ENCODE results near the gene KLHL29.

The KLHL29 gene

DNA sequence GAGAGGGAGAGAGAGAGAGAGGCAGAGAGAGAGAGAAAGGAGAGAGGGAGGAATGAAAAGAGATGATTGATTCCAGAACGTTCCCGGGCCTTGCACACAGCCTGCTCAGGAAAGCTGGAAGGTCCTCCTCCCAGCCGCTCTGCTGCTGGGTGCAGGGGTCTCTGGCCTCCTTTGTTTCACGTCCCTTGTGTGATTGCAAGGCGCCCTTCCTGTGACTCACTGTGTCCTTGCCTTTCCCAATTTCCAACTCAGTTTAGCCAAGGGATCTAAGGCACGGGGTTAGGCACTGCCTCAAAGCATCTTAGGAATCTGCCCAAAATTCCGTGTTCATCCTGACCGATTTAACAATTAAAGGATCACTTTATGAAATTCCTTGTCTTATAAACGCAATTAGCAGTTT is 221.2 kb downstream of the KLHL29 start:
- TF ChIP-seq, protein P1, sequence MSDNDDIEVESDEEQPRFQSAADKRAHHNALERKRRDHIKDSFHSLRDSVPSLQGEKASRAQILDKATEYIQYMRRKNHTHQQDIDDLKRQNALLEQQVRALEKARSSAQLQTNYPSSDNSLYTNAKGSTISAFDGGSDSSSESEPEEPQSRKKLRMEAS (IDR thresholded peaks at IDR 0.05) = no peak
- no peak for TF ChIP-seq CEBPB (IDR thresholded peaks at IDR 0.05)
- no peak for TF ChIP-seq TEAD4 (IDR thresholded peaks at IDR 0.05)
- TF ChIP-seq NFIC (IDR thresholded peaks at IDR 0.05) = no peak
- no peak for TF ChIP-seq TAF1 (IDR thresholded peaks at IDR 0.05; ENCODE audit: low read depth)
- no peak for TF ChIP-seq ZBTB7A (IDR thresholded peaks at IDR 0.05; ENCODE audit: low read depth)
- TF ChIP-seq CREB1 (IDR thresholded peaks at IDR 0.05; ENCODE audit: low read depth) = no peak
- TF ChIP-seq, protein P2, sequence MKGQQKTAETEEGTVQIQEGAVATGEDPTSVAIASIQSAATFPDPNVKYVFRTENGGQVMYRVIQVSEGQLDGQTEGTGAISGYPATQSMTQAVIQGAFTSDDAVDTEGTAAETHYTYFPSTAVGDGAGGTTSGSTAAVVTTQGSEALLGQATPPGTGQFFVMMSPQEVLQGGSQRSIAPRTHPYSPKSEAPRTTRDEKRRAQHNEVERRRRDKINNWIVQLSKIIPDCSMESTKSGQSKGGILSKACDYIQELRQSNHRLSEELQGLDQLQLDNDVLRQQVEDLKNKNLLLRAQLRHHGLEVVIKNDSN (IDR thresholded peaks at IDR 0.05) = no peak
- TF ChIP-seq YY1 (IDR thresholded peaks at IDR 0.05; ENCODE audit: low read depth) = no peak
- no peak for TF ChIP-seq RAD21 (IDR thresholded peaks at IDR 0.05; ENCODE audit: low read depth)
- no peak for TF ChIP-seq EP300 (IDR thresholded peaks at IDR 0.05; ENCODE audit: borderline replicate concordance)
- TF ChIP-seq FOXM1 (IDR thresholded peaks at IDR 0.05; ENCODE audit: borderline replicate concordance, low read depth) = no peak
- no peak for TF ChIP-seq TCF12 (IDR thresholded peaks at IDR 0.05; ENCODE audit: low read depth)
- TF ChIP-seq, protein P3, sequence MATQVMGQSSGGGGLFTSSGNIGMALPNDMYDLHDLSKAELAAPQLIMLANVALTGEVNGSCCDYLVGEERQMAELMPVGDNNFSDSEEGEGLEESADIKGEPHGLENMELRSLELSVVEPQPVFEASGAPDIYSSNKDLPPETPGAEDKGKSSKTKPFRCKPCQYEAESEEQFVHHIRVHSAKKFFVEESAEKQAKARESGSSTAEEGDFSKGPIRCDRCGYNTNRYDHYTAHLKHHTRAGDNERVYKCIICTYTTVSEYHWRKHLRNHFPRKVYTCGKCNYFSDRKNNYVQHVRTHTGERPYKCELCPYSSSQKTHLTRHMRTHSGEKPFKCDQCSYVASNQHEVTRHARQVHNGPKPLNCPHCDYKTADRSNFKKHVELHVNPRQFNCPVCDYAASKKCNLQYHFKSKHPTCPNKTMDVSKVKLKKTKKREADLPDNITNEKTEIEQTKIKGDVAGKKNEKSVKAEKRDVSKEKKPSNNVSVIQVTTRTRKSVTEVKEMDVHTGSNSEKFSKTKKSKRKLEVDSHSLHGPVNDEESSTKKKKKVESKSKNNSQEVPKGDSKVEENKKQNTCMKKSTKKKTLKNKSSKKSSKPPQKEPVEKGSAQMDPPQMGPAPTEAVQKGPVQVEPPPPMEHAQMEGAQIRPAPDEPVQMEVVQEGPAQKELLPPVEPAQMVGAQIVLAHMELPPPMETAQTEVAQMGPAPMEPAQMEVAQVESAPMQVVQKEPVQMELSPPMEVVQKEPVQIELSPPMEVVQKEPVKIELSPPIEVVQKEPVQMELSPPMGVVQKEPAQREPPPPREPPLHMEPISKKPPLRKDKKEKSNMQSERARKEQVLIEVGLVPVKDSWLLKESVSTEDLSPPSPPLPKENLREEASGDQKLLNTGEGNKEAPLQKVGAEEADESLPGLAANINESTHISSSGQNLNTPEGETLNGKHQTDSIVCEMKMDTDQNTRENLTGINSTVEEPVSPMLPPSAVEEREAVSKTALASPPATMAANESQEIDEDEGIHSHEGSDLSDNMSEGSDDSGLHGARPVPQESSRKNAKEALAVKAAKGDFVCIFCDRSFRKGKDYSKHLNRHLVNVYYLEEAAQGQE (IDR thresholded peaks at IDR 0.05; ENCODE audit: low read depth) = no peak
- TF ChIP-seq EGR1 (IDR thresholded peaks at IDR 0.05) = no peak

DNA sequence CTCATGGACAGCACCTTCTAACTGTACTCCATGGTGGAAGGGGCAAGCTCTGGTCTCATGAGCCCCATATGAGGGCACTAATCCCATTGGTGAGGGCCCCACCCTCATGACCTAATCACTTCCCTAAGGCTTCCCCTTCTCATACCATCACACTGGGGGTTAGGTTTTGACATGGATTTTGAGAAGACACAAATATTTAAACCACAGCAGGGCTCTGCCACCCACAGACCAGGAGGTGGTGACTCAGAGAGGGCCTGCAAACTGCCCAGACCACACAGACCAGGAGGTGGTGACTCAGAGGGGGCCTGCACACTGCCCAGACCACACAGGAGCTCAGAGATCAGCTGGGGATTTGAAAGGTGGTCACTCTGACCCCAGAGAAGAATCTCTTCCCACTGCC is 222.0 kb downstream of the KLHL29 start:
- TF ChIP-seq TAF1 (IDR thresholded peaks at IDR 0.05; ENCODE audit: low read depth) = no peak
- TF ChIP-seq CEBPB (IDR thresholded peaks at IDR 0.05) = no peak
- TF ChIP-seq FOXM1 (IDR thresholded peaks at IDR 0.05; ENCODE audit: borderline replicate concordance, low read depth) = no peak

DNA sequence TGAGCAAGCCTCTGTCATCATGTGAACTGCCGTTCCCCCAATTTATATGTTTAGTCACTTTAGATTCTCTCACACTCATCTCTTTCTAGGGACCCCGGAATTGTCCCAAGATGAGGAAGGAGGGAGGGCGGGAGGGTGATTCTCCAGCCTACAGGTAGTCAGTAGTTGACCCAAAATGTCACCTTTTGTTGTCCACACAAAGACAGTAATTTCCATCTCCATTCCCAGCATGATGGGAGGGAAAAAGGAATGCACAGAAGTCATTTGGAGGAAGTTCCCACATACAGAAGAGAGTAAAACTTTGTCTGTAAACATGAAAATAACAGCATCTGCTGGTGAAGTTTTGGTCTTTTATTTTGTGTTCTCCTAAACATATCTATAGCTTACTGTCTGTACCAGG is 222.9 kb downstream of the KLHL29 start:
- no peak for TF ChIP-seq TCF12 (IDR thresholded peaks at IDR 0.05; ENCODE audit: low read depth)
- no peak for TF ChIP-seq RAD21 (IDR thresholded peaks at IDR 0.05; ENCODE audit: low read depth)
- TF ChIP-seq TAF1 (IDR thresholded peaks at IDR 0.05; ENCODE audit: low read depth) = no peak
- TF ChIP-seq EP300 (IDR thresholded peaks at IDR 0.05; ENCODE audit: borderline replicate concordance) = no peak
- TF ChIP-seq CEBPB (IDR thresholded peaks at IDR 0.05) = no peak

DNA sequence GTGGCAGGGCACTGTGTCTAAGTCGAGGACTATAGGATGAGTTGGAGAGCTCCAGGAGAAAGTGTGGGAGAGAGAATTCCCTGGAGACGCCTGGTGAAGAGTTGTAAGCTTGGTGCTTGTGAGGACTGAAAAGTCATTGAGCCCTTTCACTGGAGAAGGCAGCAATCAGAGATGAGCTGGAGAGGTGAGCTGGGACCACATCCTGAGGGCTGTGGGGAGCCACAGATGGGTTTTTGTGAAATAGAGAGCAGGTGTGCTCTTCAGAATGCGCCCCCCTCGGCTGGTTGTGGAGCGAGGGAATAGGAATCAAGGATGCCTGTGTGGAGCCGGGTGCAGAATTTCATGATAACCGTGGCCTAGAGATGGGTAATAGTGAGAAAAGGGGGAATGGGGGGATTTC is 224.3 kb downstream of the KLHL29 start:
- TF ChIP-seq YY1 (IDR thresholded peaks at IDR 0.05; ENCODE audit: low read depth) (no peak), RAD21 (IDR thresholded peaks at IDR 0.05; ENCODE audit: low read depth) (no peak), ZBTB7A (IDR thresholded peaks at IDR 0.05; ENCODE audit: low read depth) (no peak), CEBPB (IDR thresholded peaks at IDR 0.05) (no peak), EGR1 (IDR thresholded peaks at IDR 0.05) (no peak), CREB1 (IDR thresholded peaks at IDR 0.05; ENCODE audit: low read depth) (no peak)
- TF ChIP-seq, protein P2 (IDR thresholded peaks at IDR 0.05) = no peak
- TF ChIP-seq, protein P3 (IDR thresholded peaks at IDR 0.05; ENCODE audit: low read depth) = no peak

DNA sequence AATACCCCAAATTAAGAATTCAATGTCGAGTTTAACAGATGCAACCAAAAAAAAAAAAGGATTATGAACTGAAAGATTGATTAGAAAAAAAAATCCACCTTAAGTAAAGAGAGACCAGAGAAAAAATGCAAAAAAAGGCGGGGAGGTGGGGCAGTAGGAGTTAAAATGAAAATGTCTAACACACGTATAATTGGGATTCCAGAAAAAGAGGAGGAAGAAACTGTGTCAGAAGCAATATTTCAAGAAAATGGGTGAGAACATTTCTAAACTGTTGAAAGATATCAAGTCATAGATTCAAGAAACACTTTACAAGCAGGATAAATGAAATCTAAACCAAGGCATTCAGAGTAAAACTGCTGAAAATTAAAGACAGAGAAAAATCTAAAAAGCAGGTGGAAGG is 226.9 kb downstream of the KLHL29 start:
- TF ChIP-seq FOXM1 (IDR thresholded peaks at IDR 0.05; ENCODE audit: borderline replicate concordance, low read depth) (no peak), CREB1 (IDR thresholded peaks at IDR 0.05; ENCODE audit: low read depth) (no peak), ZBTB7A (IDR thresholded peaks at IDR 0.05; ENCODE audit: low read depth) (no peak), YY1 (IDR thresholded peaks at IDR 0.05; ENCODE audit: low read depth) (no peak), CEBPB (IDR thresholded peaks at IDR 0.05) (no peak), TCF12 (IDR thresholded peaks at IDR 0.05; ENCODE audit: low read depth) (no peak)

DNA sequence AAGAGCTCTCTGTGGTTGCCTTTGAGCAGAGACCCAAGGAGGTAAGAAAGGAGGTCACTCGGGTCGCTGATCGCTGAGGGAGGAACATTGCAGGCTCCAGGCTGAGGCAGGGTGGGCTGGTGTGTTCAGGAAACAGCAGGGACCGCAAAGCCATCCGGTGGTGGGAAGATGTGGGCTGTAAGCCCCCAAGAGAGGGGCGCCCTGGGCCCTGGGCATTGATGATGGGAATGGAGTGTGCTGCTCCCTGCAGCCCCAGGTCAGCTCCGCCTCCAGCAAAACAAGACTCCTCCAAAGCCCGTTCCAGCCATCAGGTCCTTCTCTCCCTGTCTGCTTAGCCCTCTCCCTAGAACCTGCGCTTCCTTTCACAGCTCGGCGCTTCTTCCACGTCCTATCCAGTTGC is 229.7 kb downstream of the KLHL29 start:
- TF ChIP-seq TCF12 (IDR thresholded peaks at IDR 0.05; ENCODE audit: low read depth) = no peak
- TF ChIP-seq FOXM1 (IDR thresholded peaks at IDR 0.05; ENCODE audit: borderline replicate concordance, low read depth) = no peak
- no peak for TF ChIP-seq CEBPB (IDR thresholded peaks at IDR 0.05)
- TF ChIP-seq, protein P2 (IDR thresholded peaks at IDR 0.05) = no peak
- TF ChIP-seq EP300 (IDR thresholded peaks at IDR 0.05; ENCODE audit: borderline replicate concordance) = no peak
- TF ChIP-seq ZBTB7A (IDR thresholded peaks at IDR 0.05; ENCODE audit: low read depth) = no peak
- no peak for TF ChIP-seq TAF1 (IDR thresholded peaks at IDR 0.05; ENCODE audit: low read depth)
- no peak for TF ChIP-seq RAD21 (IDR thresholded peaks at IDR 0.05; ENCODE audit: low read depth)
- TF ChIP-seq, protein P1 (IDR thresholded peaks at IDR 0.05) = no peak
- no peak for TF ChIP-seq TEAD4 (IDR thresholded peaks at IDR 0.05)
- TF ChIP-seq NFIC (IDR thresholded peaks at IDR 0.05) = no peak
- no peak for TF ChIP-seq EGR1 (IDR thresholded peaks at IDR 0.05)
- TF ChIP-seq CREB1 (IDR thresholded peaks at IDR 0.05; ENCODE audit: low read depth) = no peak

Data from Ishikawa (cell line).